ENCODE results near the gene RNU2-1. TPM values are rescaled to one million over a fixed set of nuclear protein-coding genes. Genes with fewer than 3 reads are reported as not detected.
"Not testable (repeated sequence)": the region's sequence is repeated elsewhere in the genome, so short reads cannot be mapped to it uniquely, and the experiment has no call there.

Gene RNU2-1
- total RNA-seq, 1 experiment from 2014 or later, result 6,186 TPM

GRCh38 chr17:43246456-43246855 lies 12.7 kb upstream of the RNU2-1 start:
- no CpG with 5 or more reads among the region's 23 CpGs for WGBS (ENCODE audit: extremely low coverage, insufficient read length, low lambda C conversion rate)
- H2BK5ac ChIP-seq (ENCODE audit: insufficient read length, low read length); H3K9me3 ChIP-seq (ENCODE audit: control insufficient read depth, low read depth, low read length); H2AFZ ChIP-seq (ENCODE audit: low read length); DNase-seq; H3K27ac Mint-ChIP-seq; H3K36me3 Mint-ChIP-seq (ENCODE audit: insufficient read depth in 1 of 3, low read depth in 3 of 3); H4K20me1 ChIP-seq (ENCODE audit: control insufficient read depth, insufficient read depth, insufficient read length); H2AK5ac ChIP-seq (ENCODE audit: insufficient read length, low read length); H2BK15ac ChIP-seq (ENCODE audit: low read depth, low read length); H4K8ac ChIP-seq (replicated peaks; ENCODE audit: insufficient read length, low read depth, low read length); H3K4me1 Mint-ChIP-seq; H3K9me3 Mint-ChIP-seq; H2BK12ac ChIP-seq (ENCODE audit: insufficient read length, low read depth, low read length); H3K4me3 Mint-ChIP-seq; H3K79me1 ChIP-seq (ENCODE audit: insufficient read depth, low read depth, low read length, poor library complexity, severe bottlenecking); H3K23me2 ChIP-seq (ENCODE audit: insufficient read length, low read depth, low read length, poor library complexity, severe bottlenecking); H3K4me2 ChIP-seq (ENCODE audit: insufficient read depth, insufficient read length, low read length); H3K27ac ChIP-seq (ENCODE audit: insufficient read length, low read depth, low read length); H3K4me1 ChIP-seq (ENCODE audit: insufficient read depth, low read length); H3K27me3 ChIP-seq (ENCODE audit: insufficient read depth, low read length); H2BK20ac ChIP-seq (ENCODE audit: low read depth, low read length, poor library complexity, severe bottlenecking); H3K4ac ChIP-seq (ENCODE audit: low read depth, low read length); H3K23ac ChIP-seq (ENCODE audit: insufficient read length, low read depth, low read length); H4K5ac ChIP-seq (ENCODE audit: insufficient read length, low read depth, low read length); H2BK120ac ChIP-seq (ENCODE audit: low read depth, low read length, poor library complexity, severe bottlenecking); H3K9ac ChIP-seq (ENCODE audit: extremely low read depth, insufficient read length, low read length); H3K56ac ChIP-seq (ENCODE audit: insufficient read length, low read depth, low read length); H3K79me2 ChIP-seq (ENCODE audit: insufficient read depth, low read length); H3K14ac ChIP-seq (ENCODE audit: insufficient read depth, low read length); H4K91ac ChIP-seq (ENCODE audit: insufficient read length, low read depth, low read length); H3T11ph ChIP-seq (ENCODE audit: low read length); H3K18ac ChIP-seq (ENCODE audit: insufficient read length, low read depth, low read length); H3K27me3 Mint-ChIP-seq (ENCODE audit: low read depth): not testable (repeated sequence)

DNA sequence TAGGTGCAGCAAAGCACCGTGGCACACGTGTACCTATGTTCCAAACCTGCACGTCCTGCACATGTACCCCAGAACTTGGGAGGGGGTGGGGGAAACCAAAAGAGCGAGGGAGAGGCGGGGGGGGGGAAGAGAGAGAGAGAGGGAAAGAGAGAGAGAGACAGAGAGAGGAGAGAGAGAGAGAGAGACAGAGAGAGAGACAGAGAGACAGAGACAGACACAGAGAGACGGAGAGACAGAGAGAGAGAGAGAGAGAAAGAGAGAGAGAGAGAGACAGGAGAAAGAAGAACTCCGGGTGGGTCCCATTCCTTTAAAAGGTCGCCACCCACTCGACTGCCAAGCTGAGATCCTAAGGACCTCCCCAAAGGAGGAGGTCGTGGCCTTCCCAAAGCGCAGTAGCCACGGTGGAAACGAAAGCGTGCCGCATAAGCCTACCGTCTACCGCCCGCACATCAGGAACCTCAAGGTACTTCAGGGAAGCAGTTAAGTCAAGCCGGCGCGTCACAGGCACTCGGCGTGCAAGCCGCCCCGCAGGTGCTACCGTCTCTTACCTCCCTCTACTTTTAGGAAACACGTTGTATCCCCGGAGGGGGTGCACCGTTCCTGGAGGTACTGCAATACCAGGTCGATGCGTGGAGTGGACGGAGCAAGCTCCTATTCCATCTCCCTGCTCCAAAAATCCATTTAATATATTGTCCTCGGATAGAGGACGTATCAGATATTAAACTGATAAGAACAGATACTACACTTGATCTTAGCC lies 7.0 kb upstream of the RNU2-1 start:
- not testable (repeated sequence) for H3K4me1 Mint-ChIP-seq; H3K4me1 ChIP-seq (ENCODE audit: insufficient read depth, low read length); H4K5ac ChIP-seq (ENCODE audit: insufficient read length, low read depth, low read length); H3K9me3 Mint-ChIP-seq; H3K36me3 Mint-ChIP-seq (ENCODE audit: insufficient read depth in 1 of 3, low read depth in 3 of 3); DNase-seq; H3K4me3 Mint-ChIP-seq; H2BK120ac ChIP-seq (ENCODE audit: low read depth, low read length, poor library complexity, severe bottlenecking); H3K14ac ChIP-seq (ENCODE audit: insufficient read depth, low read length); H3K4ac ChIP-seq (ENCODE audit: low read depth, low read length); H3K79me2 ChIP-seq (ENCODE audit: insufficient read depth, low read length); H3K27me3 Mint-ChIP-seq (ENCODE audit: low read depth); H3K23me2 ChIP-seq (ENCODE audit: insufficient read length, low read depth, low read length, poor library complexity, severe bottlenecking); H2AFZ ChIP-seq (ENCODE audit: low read length); H4K91ac ChIP-seq (ENCODE audit: insufficient read length, low read depth, low read length); H3K9ac ChIP-seq (ENCODE audit: extremely low read depth, insufficient read length, low read length); H2AK5ac ChIP-seq (ENCODE audit: insufficient read length, low read length); H4K20me1 ChIP-seq (ENCODE audit: control insufficient read depth, insufficient read depth, insufficient read length); H2BK20ac ChIP-seq (ENCODE audit: low read depth, low read length, poor library complexity, severe bottlenecking); H2BK5ac ChIP-seq (ENCODE audit: insufficient read length, low read length); H3K18ac ChIP-seq (ENCODE audit: insufficient read length, low read depth, low read length); H2BK12ac ChIP-seq (ENCODE audit: insufficient read length, low read depth, low read length); H3K9me3 ChIP-seq (ENCODE audit: control insufficient read depth, low read depth, low read length); H3K56ac ChIP-seq (ENCODE audit: insufficient read length, low read depth, low read length); H3K4me2 ChIP-seq (ENCODE audit: insufficient read depth, insufficient read length, low read length); H3K27ac ChIP-seq (ENCODE audit: insufficient read length, low read depth, low read length); H3K23ac ChIP-seq (ENCODE audit: insufficient read length, low read depth, low read length); H4K8ac ChIP-seq (replicated peaks; ENCODE audit: insufficient read length, low read depth, low read length); H3K79me1 ChIP-seq (ENCODE audit: insufficient read depth, low read depth, low read length, poor library complexity, severe bottlenecking); H2BK15ac ChIP-seq (ENCODE audit: low read depth, low read length); H3T11ph ChIP-seq (ENCODE audit: low read length); H3K27me3 ChIP-seq (ENCODE audit: insufficient read depth, low read length); H3K27ac Mint-ChIP-seq
- WGBS (ENCODE audit: extremely low coverage, insufficient read length, low lambda C conversion rate), result no CpG with 5 or more reads among the region's 34 CpGs

All from H9 (cell line).